ENCODE measurements around the gene NEK11. TPM values are rescaled to one million over a fixed set of nuclear protein-coding genes. Genes with fewer than 3 reads are reported as not detected.
A peak's percentile ranks its signal among the peaks of the same experiment; 100 is the strongest.

Gene NEK11
- total RNA-seq, 1 donor from 2014 or later = 6.2 TPM

GRCh38 chr3:131338948-131339640 lies 312.4 kb downstream of the NEK11 start:
- peaks cover 3% of the 10 kb centered on the region for H3K9me3 Mint-ChIP-seq (ENCODE audit: unreplicated experiment)
- H3K4me1 Mint-ChIP-seq (ENCODE audit: unreplicated experiment) = peaks cover 11% of the 10 kb centered on the region

GRCh38 chr3:131341761-131342160 lies 315.1 kb downstream of the NEK11 start:
- peaks cover 2% of the 10 kb centered on the region for H3K27me3 Mint-ChIP-seq (ENCODE audit: unreplicated experiment)
- no peak overlapping the region for H3K27ac Mint-ChIP-seq (ENCODE audit: unreplicated experiment)
- H3K36me3 Mint-ChIP-seq (ENCODE audit: unreplicated experiment) = no peaks in the 10 kb centered on the region
- H3K4me3 Mint-ChIP-seq (ENCODE audit: unreplicated experiment) = no peak overlapping the region
- peaks cover 11% of the 10 kb centered on the region for H3K4me1 Mint-ChIP-seq (ENCODE audit: unreplicated experiment)
- peaks cover 3% of the 10 kb centered on the region for H3K9me3 Mint-ChIP-seq (ENCODE audit: unreplicated experiment)
- DNase-seq (ENCODE audit: extremely low spot score, unreplicated experiment) = no peak
- TF ChIP-seq CTCF (IDR thresholded peaks at IDR 0.05) = no peak

More at GRCh38 chr3:131338948-131339640, 312.4 kb downstream of the NEK11 start:
- DNase-seq (ENCODE audit: extremely low spot score, unreplicated experiment) = no peak
- H3K4me3 Mint-ChIP-seq (ENCODE audit: unreplicated experiment) = peak overlapping the region; percentile 9
- H3K27me3 Mint-ChIP-seq (ENCODE audit: unreplicated experiment) = peaks cover 3% of the 10 kb centered on the region
- H3K36me3 Mint-ChIP-seq (ENCODE audit: unreplicated experiment) = no peaks in the 10 kb centered on the region
- H3K27ac Mint-ChIP-seq (ENCODE audit: unreplicated experiment) = peak overlapping the region; percentile 38
- no peak for TF ChIP-seq CTCF (IDR thresholded peaks at IDR 0.05)

GRCh38 chr3:131348911-131349310 lies 322.2 kb downstream of the NEK11 start:
- Mint-ChIP-seq H3K27me3 (ENCODE audit: unreplicated experiment) (no peaks in the 10 kb centered on the region), H3K36me3 (ENCODE audit: unreplicated experiment) (no peaks in the 10 kb centered on the region), H3K27ac (ENCODE audit: unreplicated experiment) (no peak overlapping the region), H3K4me1 (ENCODE audit: unreplicated experiment) (peaks cover 26% of the 10 kb centered on the region), H3K9me3 (ENCODE audit: unreplicated experiment) (peaks cover 2% of the 10 kb centered on the region), H3K4me3 (ENCODE audit: unreplicated experiment) (no peak overlapping the region)
- no peak for DNase-seq (ENCODE audit: extremely low spot score, unreplicated experiment)
- TF ChIP-seq CTCF (IDR thresholded peaks at IDR 0.05) = no peak

GRCh38 chr3:131349454-131349853 lies 322.8 kb downstream of the NEK11 start:
- Mint-ChIP-seq H3K4me3 (ENCODE audit: unreplicated experiment) (no peak overlapping the region), H3K4me1 (ENCODE audit: unreplicated experiment) (peaks cover 26% of the 10 kb centered on the region), H3K9me3 (ENCODE audit: unreplicated experiment) (no peaks in the 10 kb centered on the region), H3K27me3 (ENCODE audit: unreplicated experiment) (no peaks in the 10 kb centered on the region), H3K36me3 (ENCODE audit: unreplicated experiment) (no peaks in the 10 kb centered on the region), H3K27ac (ENCODE audit: unreplicated experiment) (peak overlapping the region; percentile 39)
- no peak for DNase-seq (ENCODE audit: extremely low spot score, unreplicated experiment)
- TF ChIP-seq CTCF (IDR thresholded peaks at IDR 0.05) = no peak

- peak overlapping the region; percentile 39 for H3K27ac Mint-ChIP-seq (ENCODE audit: unreplicated experiment)
- peaks cover 26% of the 10 kb centered on the region for H3K4me1 Mint-ChIP-seq (ENCODE audit: unreplicated experiment)
- no peak for DNase-seq (ENCODE audit: extremely low spot score, unreplicated experiment)
- TF ChIP-seq CTCF (IDR thresholded peaks at IDR 0.05) = no peak
- H3K36me3 Mint-ChIP-seq (ENCODE audit: unreplicated experiment) = no peaks in the 10 kb centered on the region
- H3K27me3 Mint-ChIP-seq (ENCODE audit: unreplicated experiment) = no peaks in the 10 kb centered on the region
- no peak overlapping the region for H3K4me3 Mint-ChIP-seq (ENCODE audit: unreplicated experiment)
- H3K9me3 Mint-ChIP-seq (ENCODE audit: unreplicated experiment) = no peaks in the 10 kb centered on the region
These were observed 323.3 kb downstream of the NEK11 start for GRCh38 chr3:131349946-131350347.

Measured in osteocyte (in vitro differentiated cells).